Measurements from ENCODE around the gene MYH15.

GRCh38 chr3:108412121-108412750 is 98.2 kb downstream of the MYH15 start:
- TF ChIP-seq CTCF (IDR thresholded peaks at IDR 0.05) (no peak), POLR2A (IDR thresholded peaks at IDR 0.05) (no peak)

Measured in breast epithelium (tissue), 3 donors.